Glomerular endothelial cell (primary cell): ENCODE data around the gene EMSY. TPM values are rescaled to one million over a fixed set of nuclear protein-coding genes. Genes with fewer than 3 reads are reported as not detected.
"Not testable (repeated sequence)": the region's sequence is repeated elsewhere in the genome, so short reads cannot be mapped to it uniquely, and the experiment has no call there.

Experiments used
- DNase-seq: peaks from one replicate; pipeline ENCODE4 v3.0.0-alpha.2; 2011; ENCODE audit warnings: low read depth, low spot score; ENCODE audit errors: extremely low read depth
- total RNA-seq: library from RNA; depleted of rRNA; stranded (reverse); fragments of >200 nt; gene quantifications from 2 replicates; pipeline ENCODE4 v1.2.3, GENCODE V29; 2015

The EMSY gene
- total RNA-seq, 1 donor from 2014 or later, result 16.7 TPM

GRCh38 chr11:76562541-76562940 is 117.7 kb downstream of the EMSY start:
- no peak for DNase-seq

DNA sequence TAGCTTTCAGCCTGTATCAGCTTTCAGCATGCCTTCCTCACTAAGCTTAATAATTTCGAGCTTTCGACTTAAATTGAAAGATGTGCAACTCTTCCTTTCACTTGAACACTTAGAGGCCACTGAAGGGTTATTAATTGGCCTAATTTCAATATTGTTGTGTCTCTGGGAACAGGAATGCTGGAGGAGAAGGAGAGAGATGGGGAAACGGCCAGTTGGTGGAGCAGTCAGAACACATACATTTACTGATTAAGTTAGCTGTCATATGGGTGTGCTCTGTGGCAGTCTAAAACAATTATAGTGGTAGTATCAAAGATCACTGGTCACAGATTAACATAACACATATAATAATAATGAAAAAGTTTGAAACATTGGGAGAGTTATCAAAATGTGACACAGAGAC is 119.5 kb downstream of the EMSY start:
- DNase-seq, result no peak

DNA sequence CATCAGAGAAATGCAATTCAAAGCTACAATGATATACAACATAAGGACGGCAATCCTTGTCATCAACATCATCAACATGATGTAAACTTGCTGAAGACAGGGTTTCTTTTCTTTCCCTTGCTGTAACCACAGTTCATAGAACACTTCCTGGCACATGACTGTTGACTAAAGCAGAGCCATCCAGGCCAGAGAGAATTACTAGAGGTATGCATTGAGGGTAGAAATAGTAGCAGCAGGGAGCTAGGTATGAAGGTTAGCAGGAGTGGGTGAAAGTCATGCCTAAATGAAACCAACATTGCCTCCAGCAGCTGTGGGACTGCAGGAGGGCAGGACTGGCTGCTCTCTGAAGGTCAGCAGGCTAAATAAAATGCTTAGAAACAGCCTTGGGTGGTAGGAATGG is 122.0 kb downstream of the EMSY start:
- DNase-seq, result no peak

- no peak for DNase-seq
Measured at GRCh38 chr11:76567261-76567660, 122.4 kb downstream of the EMSY start.

- no peak for DNase-seq
Measured at GRCh38 chr11:76568139-76568538, 123.3 kb downstream of the EMSY start.

DNA sequence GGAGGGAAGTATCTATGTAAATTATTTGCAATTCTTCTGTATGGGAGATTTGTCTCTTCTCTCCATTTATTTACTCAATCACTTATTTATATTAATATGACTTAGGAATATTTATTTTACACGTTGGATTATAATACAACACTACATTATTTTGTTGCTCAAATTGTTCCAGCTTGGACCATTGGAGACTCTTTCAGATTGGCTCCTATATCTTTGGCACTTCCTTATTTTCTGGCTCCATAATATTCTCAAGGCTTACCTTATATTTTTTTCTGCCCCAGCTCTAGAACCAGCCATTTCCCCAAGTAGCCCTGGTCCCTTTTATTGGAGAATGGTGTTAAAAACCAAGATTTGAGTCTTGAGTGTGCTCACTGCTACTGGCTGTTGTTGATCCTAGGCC is 123.8 kb downstream of the EMSY start:
- no peak for DNase-seq

DNA sequence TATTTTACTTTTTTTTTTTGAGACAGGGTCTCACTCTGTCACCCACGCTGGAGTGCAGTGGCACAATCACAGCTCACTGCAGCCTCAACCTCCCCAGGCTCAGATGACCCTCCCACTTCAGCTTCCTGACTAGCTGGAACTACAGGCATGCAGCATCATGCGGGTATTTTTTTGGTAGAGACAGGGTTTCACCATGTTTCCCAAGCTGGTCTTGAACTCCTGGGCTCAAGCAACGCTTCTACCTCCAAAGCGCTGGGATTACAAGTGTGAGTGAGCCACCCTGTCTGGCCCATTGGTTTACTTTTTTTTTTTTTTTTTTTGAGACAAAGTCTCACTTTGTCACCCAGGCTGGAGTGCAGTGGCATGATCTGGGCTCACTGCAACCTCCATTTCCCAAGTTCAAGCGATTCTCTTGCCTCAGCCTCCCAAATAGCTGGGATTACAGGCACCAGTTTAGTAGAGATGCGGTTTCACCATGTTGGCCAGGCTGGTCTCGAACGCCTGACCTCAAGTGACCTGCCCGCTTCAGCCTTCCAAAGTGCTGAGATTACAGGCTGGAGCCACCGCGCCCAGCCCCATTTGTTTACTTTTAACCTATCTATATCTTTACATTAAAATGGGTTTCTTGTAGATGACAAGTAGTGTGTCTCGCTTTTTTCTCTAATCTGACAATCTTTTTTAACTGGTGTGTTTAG is 127.5 kb downstream of the EMSY start:
- DNase-seq, result not testable (repeated sequence)

- no peak for DNase-seq
Measured at GRCh38 chr11:76574406-76574805, 129.6 kb downstream of the EMSY start.

DNA sequence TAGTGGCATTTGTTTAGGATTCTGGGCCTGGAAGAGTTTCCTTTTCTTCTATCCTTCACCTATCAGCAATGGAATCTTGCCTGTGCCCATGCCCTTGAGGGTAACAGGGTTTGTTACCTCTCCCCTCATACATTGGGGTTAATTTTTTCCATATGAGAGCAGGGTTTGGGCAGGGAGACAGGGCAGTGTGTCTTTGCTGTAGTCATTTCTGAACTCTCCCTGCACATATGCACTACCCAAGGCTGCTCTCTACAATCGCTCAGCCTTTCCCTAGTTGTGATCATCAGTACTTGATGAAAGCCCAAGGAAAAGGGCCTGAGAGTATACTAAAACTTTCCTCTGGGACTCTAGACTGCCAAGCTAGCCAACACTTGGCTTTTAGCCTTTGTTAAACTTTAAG is 130.1 kb downstream of the EMSY start:
- no peak for DNase-seq

DNA sequence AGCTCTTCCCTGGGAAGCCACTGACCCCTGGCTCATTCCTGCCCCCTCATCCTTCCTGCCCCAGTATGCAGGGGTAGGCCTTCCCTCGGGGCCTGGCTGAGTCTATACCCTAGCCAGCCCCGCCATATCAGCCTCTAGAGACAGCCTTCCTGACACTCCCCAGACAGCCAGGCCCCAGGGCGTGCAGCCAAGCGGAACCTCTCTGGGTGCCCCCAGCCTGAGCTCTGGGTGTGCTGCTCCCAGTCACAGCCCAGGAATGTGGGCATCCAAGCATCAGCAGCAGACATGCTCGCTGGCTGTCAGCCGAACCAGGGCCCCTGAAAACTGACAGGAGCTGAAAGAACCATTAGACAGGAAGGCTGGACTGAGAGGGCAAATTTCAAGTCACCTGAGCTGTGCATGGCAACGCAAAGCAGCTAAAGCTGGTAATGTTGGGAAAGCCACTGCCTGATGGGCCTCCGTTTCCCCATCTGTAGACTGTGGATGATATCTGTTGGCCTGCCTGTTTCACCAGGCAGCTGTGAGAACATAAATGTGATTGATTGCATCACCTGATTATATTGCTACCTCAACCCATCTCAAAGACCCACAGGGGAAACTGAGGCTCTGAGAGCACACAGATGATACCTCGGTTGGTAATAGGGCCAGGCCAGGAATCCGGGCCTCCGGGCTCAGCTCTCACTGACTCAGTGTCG is 132.6 kb downstream of the EMSY start:
- no peak for DNase-seq

DNA sequence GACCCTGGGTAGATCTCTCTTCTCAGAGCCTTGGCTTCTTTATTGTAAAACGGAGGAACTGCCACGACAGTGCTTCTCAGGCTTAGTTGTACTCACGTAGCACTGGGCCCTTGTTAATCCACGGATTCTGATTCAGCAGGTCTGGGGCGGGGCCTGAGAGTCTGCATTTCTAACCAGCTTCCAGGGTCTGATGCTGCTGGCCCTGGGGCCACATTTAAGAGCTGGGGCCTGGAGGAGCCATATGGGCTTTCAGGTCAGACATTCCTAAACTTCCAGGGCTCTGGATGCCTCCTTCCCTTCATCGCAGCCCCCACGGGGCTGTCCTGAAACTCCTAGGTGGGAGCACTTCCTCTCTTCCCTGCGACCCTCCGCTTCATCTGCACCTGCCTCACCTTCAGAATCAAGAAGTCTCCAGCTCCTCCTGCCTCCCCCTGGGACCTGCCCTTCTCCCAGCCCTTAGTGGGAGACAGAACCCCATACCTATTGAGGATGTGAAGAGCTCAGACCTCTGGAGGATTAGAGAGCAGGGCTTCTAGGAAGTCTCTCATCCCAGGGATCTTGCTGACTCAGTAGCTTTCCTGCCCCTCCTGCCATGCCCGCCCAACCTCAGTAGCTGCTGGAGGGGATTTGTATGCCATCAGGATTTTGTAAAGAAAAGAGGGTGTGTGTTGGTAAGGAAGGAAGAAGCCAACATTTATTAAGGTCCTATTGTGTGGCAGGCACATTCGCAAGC is 133.3 kb downstream of the EMSY start:
- DNase-seq, result no peak

GRCh38 chr11:76578654-76579055 is 133.8 kb downstream of the EMSY start:
- DNase-seq, result peak; percentile 87

GRCh38 chr11:76579056-76579751 is 134.4 kb downstream of the EMSY start:
- peak; percentile 87 for DNase-seq

- DNase-seq, result no peak
Measured at GRCh38 chr11:76579752-76580151, 134.9 kb downstream of the EMSY start.

- not testable (repeated sequence) for DNase-seq
Measured at GRCh38 chr11:76582471-76582870, 137.7 kb downstream of the EMSY start.

- DNase-seq, result no peak
Measured at GRCh38 chr11:76587820-76588454, 143.1 kb downstream of the EMSY start.

DNA sequence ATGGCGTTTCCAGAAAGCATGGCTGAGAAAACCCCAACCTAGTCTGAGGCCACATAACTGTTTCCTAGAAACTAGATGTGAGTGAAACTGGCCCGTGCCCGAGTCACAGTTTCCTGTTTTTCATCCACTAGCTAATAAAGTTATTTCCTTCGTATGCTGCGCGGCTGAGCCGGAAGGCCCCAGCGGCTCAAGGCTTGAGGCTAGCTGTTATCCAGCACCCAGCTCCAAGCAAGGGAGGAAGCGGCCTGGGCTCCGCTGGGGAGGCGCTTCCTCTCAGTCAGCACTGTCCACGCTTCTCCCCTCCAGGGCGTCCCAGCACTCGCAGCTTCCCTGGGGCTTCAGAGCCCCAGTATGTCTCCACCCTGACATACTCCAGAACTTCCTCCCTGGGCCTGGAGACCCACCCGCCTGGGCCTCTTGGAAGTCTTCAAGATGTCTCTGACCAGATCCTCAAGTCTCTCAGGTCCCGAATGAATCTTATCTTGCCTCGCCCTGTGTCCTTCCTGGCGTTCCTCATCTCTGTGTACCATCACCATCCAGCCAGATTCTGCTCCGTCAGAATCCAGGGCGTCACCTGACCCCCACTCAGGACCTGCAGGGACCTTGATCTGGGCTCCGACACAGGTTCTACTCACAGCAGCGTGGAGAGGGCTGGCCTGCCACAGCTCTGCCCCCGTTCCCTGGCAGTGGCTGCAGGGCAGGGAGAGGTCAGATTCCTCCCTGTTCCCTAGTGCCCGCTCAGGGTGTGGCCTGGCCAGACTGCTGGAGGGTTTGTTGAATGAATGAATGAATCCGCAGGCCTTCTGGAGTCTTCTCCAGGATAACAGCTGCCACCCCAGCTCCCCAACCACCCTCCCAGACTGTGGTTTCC is 143.9 kb downstream of the EMSY start:
- peak; percentile 97 for DNase-seq

GRCh38 chr11:76589477-76589876 is 144.7 kb downstream of the EMSY start:
- DNase-seq, result no peak
